Measurements from ENCODE around the gene SLC39A11. TPM values are rescaled to one million over a fixed set of nuclear protein-coding genes. Genes with fewer than 3 reads are reported as not detected.
"Not testable (repeated sequence)": the region's sequence is repeated elsewhere in the genome, so short reads cannot be mapped to it uniquely, and the experiment has no call there.

SLC39A11 gene
- total RNA-seq, 4 donors from 2014 or later: 45.2 to 59.5 (median 49.2) TPM

DNA sequence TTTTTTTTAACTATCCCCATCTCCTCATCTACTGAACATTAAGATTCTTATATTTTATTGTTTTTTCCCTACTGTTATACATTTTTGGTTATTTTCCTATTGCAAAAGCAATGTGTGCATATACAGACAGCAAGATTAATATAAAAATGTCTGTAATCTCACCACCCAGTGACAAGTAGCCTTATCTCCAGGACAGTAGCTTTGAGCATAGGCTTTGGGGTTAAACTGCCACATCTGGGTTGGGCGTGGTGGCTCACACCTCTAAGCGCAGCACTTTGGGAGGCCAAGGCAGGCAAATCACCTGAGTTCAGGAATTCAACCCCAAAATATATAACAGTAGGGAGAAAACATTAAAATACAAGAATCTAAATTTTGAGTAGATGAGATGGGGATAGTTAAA lies 44.9 kb upstream of the SLC39A11 start:
- no peaks in the 10 kb centered on the region for H3K4me1 ChIP-seq
- DNase-seq (ENCODE audit: low spot score in 2 of 2): no peak
- 88% methylated on average over 2 of the region's 2 CpGs for WGBS
- TF ChIP-seq POLR2AphosphoS5 (IDR thresholded peaks at IDR 0.05) (no peak), POLR2A (IDR thresholded peaks at IDR 0.05) (no peak), EP300 (IDR thresholded peaks at IDR 0.05) (no peak)
- TF ChIP-seq, protein P1, sequence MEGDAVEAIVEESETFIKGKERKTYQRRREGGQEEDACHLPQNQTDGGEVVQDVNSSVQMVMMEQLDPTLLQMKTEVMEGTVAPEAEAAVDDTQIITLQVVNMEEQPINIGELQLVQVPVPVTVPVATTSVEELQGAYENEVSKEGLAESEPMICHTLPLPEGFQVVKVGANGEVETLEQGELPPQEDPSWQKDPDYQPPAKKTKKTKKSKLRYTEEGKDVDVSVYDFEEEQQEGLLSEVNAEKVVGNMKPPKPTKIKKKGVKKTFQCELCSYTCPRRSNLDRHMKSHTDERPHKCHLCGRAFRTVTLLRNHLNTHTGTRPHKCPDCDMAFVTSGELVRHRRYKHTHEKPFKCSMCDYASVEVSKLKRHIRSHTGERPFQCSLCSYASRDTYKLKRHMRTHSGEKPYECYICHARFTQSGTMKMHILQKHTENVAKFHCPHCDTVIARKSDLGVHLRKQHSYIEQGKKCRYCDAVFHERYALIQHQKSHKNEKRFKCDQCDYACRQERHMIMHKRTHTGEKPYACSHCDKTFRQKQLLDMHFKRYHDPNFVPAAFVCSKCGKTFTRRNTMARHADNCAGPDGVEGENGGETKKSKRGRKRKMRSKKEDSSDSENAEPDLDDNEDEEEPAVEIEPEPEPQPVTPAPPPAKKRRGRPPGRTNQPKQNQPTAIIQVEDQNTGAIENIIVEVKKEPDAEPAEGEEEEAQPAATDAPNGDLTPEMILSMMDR (IDR thresholded peaks at IDR 0.05): no peak
- H3K27me3 ChIP-seq: peaks cover 7% of the 10 kb centered on the region
- H3K27ac ChIP-seq: no peak overlapping the region
- no peaks in the 10 kb centered on the region for H3K9me3 ChIP-seq
- no peaks in the 10 kb centered on the region for H3K36me3 ChIP-seq
- no peak overlapping the region for H3K4me3 ChIP-seq

DNA sequence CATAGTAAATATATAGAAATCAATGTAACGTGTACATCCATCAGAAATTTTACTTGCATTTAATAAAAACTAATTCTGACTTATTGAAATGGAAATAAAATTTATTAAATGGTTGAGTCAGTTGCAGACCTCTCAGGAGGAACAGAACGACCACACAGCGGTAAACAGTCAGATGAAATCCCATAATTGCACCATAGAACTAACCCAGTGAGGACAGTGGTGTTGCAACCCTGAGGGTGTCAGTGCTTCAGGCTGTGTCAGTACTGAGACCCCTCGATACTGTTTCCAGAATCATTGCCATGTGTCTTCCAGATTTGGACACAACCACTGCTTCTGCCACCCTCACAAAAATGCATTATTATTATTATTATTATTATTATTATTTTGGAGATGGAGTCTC lies 43.3 kb upstream of the SLC39A11 start:
- TF ChIP-seq POLR2A (IDR thresholded peaks at IDR 0.05) (no peak), EP300 (IDR thresholded peaks at IDR 0.05) (no peak), POLR2AphosphoS5 (IDR thresholded peaks at IDR 0.05) (no peak)
- TF ChIP-seq, protein P1 (IDR thresholded peaks at IDR 0.05): no peak
- Histone ChIP-seq H3K27ac (no peak overlapping the region), H3K27me3 (peaks cover 7% of the 10 kb centered on the region), H3K9me3 (no peaks in the 10 kb centered on the region), H3K36me3 (no peaks in the 10 kb centered on the region), H3K4me1 (no peaks in the 10 kb centered on the region), H3K4me3 (no peak overlapping the region)
- WGBS: 85% methylated on average over 4 of the region's 4 CpGs
- DNase-seq (ENCODE audit: low spot score in 2 of 2): no peak

DNA sequence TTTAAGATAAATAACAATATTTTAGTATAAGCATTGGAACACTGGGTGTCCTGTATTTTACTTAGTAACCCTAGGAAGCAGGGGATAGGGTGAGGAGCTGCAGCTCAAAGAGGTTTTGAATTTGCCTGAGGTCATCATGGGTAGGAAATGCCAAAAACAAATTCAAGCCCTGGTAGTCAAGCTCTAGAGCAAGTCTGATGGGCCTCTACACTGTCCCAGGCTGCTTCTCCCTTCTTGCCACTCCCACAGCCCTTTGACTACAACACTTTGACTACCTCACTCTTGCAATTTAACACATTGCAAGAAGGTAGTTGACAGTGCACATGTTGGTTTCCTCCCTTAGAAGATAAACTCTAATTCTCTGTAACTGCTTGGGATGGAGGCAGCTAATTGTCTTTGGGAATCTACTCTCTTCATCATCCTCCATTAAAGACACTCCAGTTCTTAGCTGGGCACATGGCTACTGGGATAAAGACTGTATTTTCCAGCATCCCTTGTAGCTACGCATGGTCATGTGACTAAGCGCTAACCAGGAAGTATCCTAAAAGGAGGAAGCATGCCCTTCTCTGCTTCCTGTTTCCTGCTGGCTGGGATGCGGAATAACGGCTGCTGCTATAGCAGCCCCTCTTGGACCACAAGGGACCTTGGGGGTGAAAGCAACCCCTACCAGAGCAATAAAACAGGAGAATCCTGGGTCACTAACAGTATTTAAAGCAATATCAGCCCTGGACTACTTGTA lies 41.6 kb upstream of the SLC39A11 start:
- Histone ChIP-seq H3K27ac (no peak overlapping the region), H3K36me3 (no peaks in the 10 kb centered on the region), H3K4me3 (no peak overlapping the region), H3K27me3 (no peaks in the 10 kb centered on the region), H3K4me1 (no peaks in the 10 kb centered on the region), H3K9me3 (no peaks in the 10 kb centered on the region)
- WGBS: 55% methylated on average over 4 of the region's 4 CpGs
- TF ChIP-seq POLR2AphosphoS5 (IDR thresholded peaks at IDR 0.05): no peak
- no peak for TF ChIP-seq POLR2A (IDR thresholded peaks at IDR 0.05)
- TF ChIP-seq EP300 (IDR thresholded peaks at IDR 0.05): no peak
- TF ChIP-seq, protein P1 (IDR thresholded peaks at IDR 0.05): no peak
- no peak for DNase-seq (ENCODE audit: low spot score in 2 of 2)

DNA sequence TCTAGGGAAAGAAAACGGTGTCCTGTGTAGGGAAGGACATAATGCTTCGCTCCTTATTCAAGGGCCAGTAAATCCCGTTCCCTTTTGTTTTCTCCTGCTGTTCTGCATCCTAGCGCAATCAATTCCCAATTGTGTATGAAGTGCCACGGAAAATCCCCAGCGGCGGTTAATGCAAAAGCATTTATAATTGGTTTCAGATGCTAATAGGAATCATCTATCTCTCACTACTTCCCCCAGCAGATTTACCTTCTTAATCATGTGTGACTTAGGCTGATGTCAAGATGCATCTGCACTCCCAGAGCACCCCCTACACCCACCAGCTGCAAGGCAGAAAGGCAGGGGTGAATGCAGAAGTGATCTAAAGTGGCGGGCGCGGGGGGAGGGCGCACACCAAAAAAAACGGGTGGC lies 39.6 kb upstream of the SLC39A11 start:
- DNase-seq (ENCODE audit: low spot score in 2 of 2): no peak
- TF ChIP-seq, protein P1 (IDR thresholded peaks at IDR 0.05): no peak
- TF ChIP-seq POLR2A (IDR thresholded peaks at IDR 0.05): no peak
- no peak for TF ChIP-seq EP300 (IDR thresholded peaks at IDR 0.05)
- TF ChIP-seq POLR2AphosphoS5 (IDR thresholded peaks at IDR 0.05): no peak
- Histone ChIP-seq H3K36me3 (no peaks in the 10 kb centered on the region), H3K9me3 (no peaks in the 10 kb centered on the region), H3K4me1 (no peaks in the 10 kb centered on the region), H3K27me3 (no peaks in the 10 kb centered on the region), H3K4me3 (no peak overlapping the region), H3K27ac (no peak overlapping the region)
- WGBS: 73% methylated on average over 11 of the region's 12 CpGs

DNA sequence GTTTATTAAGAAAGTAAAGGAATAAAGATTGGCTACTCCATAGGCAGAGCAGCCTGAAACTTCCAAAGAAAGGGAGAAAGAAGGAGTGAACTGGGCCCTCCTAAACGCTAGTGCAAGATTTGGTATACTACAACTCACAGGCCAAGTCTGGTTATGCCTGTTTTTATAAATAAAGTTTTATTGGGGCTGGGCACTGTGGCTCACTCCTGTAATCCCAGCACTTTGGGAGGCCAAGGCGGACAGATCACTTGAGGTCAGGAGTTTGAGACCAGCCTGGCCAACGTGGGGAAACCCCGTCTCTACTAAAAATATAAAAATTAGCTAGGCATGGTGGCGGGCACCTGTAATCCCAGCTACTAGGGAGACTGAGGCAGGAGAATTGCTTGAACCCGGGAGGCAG lies 39.0 kb upstream of the SLC39A11 start:
- not testable (repeated sequence) for H3K27me3 ChIP-seq; DNase-seq (ENCODE audit: low spot score in 2 of 2); H3K4me3 ChIP-seq; H3K4me1 ChIP-seq; H3K36me3 ChIP-seq; H3K27ac ChIP-seq; H3K9me3 ChIP-seq
- 89% methylated on average over 6 of the region's 6 CpGs for WGBS

DNA sequence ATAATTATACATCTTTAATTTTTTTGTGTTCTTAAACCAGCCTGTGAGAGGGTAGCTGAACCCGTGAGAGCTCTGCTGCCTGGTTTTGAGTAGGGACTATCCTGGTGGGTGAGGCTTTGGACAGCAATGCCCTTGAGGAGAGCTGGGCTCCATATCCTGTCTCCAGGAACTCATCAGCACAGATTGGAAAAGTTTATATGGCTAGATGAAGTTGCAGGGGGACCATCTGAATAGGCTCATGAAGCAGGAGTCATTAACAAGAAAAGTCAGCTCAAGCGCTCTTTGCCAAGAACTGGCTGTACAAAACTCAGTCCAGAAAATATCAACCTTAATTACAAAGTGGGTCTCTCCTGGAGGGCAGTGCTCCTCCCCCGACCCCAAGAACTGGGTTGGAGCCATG lies 38.5 kb upstream of the SLC39A11 start:
- DNase-seq (ENCODE audit: low spot score in 2 of 2): no peak
- 83% methylated on average over 3 of the region's 3 CpGs for WGBS
- no peaks in the 10 kb centered on the region for H3K36me3 ChIP-seq
- H3K9me3 ChIP-seq: no peaks in the 10 kb centered on the region
- H3K27me3 ChIP-seq: no peaks in the 10 kb centered on the region
- H3K4me1 ChIP-seq: no peaks in the 10 kb centered on the region
- no peak overlapping the region for H3K4me3 ChIP-seq
- no peak overlapping the region for H3K27ac ChIP-seq
- TF ChIP-seq POLR2AphosphoS5 (IDR thresholded peaks at IDR 0.05) (no peak), POLR2A (IDR thresholded peaks at IDR 0.05) (no peak), EP300 (IDR thresholded peaks at IDR 0.05) (no peak)
- TF ChIP-seq, protein P1 (IDR thresholded peaks at IDR 0.05): no peak
